Natural killer cell (primary cell): ENCODE measurements around the gene PLLP. TPM values are rescaled to one million over a fixed set of nuclear protein-coding genes. Genes with fewer than 3 reads are reported as not detected.

Source experiments
- ATAC-seq, 3 donors: fragments of 150-1000 bp in 2 of 3; fragments of 200-7000 bp in 1 of 3; cut with Tn5 transposase; 1 replicate in 1 of 3; 2 replicates in 2 of 3; pipeline ENCODE4 v1.10.0; 2021; ENCODE audit warnings: mild to moderate bottlenecking in 2 of 3, moderate library complexity in 2 of 3
- DNase-seq, 2 donors: peaks; one replicate each; pipeline versions ENCODE4 v3.0.0 to v3.0.0-alpha.2; 2013 to 2021; ENCODE audit warnings: mixed read lengths in 1 of 2
- H3K27ac ChIP-seq: one replicate; pipeline ENCODE4 v1.5.1; 2013; ENCODE audit warnings: mild to moderate bottlenecking, low read length
- H3K27me3 ChIP-seq: one replicate; pipeline ENCODE4 v1.6.1; 2013; ENCODE audit warnings: low read length; ENCODE audit not compliant: control insufficient read depth, insufficient read depth
- H3K36me3 ChIP-seq: one replicate; pipeline ENCODE4 v1.6.1; 2013; ENCODE audit warnings: low read length; ENCODE audit not compliant: control insufficient read depth, insufficient read depth
- H3K4me1 ChIP-seq: one replicate; pipeline ENCODE4 v1.6.1; 2013; ENCODE audit warnings: low read length; ENCODE audit not compliant: control insufficient read depth, insufficient read depth
- H3K4me3 ChIP-seq: one replicate; pipeline ENCODE4 v1.5.1; 2013; ENCODE audit warnings: low read length
- H3K9me3 ChIP-seq: one replicate; pipeline ENCODE4 v1.6.1; 2013; ENCODE audit warnings: low read length; ENCODE audit not compliant: control insufficient read depth, insufficient read depth
- H3K27ac Mint-ChIP-seq, 2 donors: one replicate each; pipeline ENCODE4 v1.8.0; 2022; ENCODE audit warnings: mild to moderate bottlenecking in 2 of 2, mixed read lengths in 2 of 2, moderate library complexity in 1 of 2
- H3K27me3 Mint-ChIP-seq, 2 donors: one replicate each; pipeline ENCODE4 v1.8.0; 2022; ENCODE audit warnings: low read depth in 2 of 2, mixed read lengths in 2 of 2
- H3K36me3 Mint-ChIP-seq: one replicate; pipeline ENCODE4 v1.8.0; 2022; ENCODE audit warnings: mixed read lengths
- H3K4me1 Mint-ChIP-seq, 2 donors: one replicate each; pipeline ENCODE4 v1.8.0; 2022; ENCODE audit warnings: mixed read lengths in 2 of 2
- H3K4me3 Mint-ChIP-seq: one replicate; pipeline ENCODE4 v1.8.0; 2022; ENCODE audit warnings: mild to moderate bottlenecking, moderate library complexity, mixed read lengths
- H3K9me3 Mint-ChIP-seq, 2 donors: one replicate each; pipeline ENCODE4 v1.8.0; 2022; ENCODE audit warnings: mixed read lengths in 2 of 2
- WGBS: methylation state at CpG from one replicate; pipeline ENCODE4 v1.1.7; 2013; ENCODE audit warnings: missing lambda C conversion rate; ENCODE audit not compliant: insufficient coverage; 5-methylcytosine and 5-hydroxymethylcytosine counted together
- intact Hi-C: fragments of 100-400 bp; cut with micrococcal nuclease; formaldehyde crosslinking; loops from one replicate; pipeline ENCODE4 v1.14.2; 2022
- total RNA-seq, 4 donors: library from RNA; stranded (reverse); fragments of 120-200 nt in 1 of 4; gene quantifications; one replicate each; pipeline versions ENCODE4 v1.2.3 to v1.2.4, GENCODE V29; 2013 to 2022
- TF ChIP-seq, protein P1 (sequence below): fragments of 200-600 bp; IDR thresholded peaks from one replicate; pipeline ENCODE4 v1.8.0; 2022; ENCODE audit warnings: antibody characterized with exemption

Gene PLLP
- total RNA-seq, 3 donors from 2014 or later (not counting 1 experiment from before 2014, with no cell fraction given) = not detected

DNA sequence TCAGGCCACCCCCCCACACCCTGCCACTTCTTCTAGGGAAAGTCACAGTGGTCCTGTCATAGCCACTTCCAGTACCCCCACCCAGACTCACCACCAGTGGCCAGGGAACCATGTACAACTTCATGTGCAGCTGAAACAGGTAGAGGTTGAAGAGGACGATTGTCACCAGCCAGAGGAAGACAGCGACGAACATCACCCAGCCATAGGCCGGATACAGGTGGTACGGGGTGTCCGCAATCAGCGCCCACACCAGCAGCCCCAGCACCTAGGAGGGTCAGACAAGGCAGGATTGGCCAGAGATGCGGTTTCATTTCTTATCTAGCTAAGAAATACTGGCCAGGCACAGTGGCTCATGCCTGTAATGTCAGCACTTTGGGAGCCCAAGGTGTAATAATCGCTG, 22.7 kb downstream of the PLLP start:
- H3K27ac Mint-ChIP-seq = peak overlapping the region in 1 of 2 donors; percentile 63
- Histone ChIP-seq H3K4me3 (no peak overlapping the region), H3K4me1 (peaks cover 17% of the 10 kb centered on the region), H3K36me3 (no peaks in the 10 kb centered on the region), H3K9me3 (no peaks in the 10 kb centered on the region), H3K27me3 (no peaks in the 10 kb centered on the region), H3K27ac (no peak overlapping the region)
- WGBS = 95% methylated on average over 9 of the region's 9 CpGs
- H3K27me3 Mint-ChIP-seq = no peaks in the 10 kb centered on the region
- no peaks in the 10 kb centered on the region for H3K36me3 Mint-ChIP-seq
- ATAC-seq (no peak), DNase-seq (no peak)
- H3K4me3 Mint-ChIP-seq = no peak overlapping the region
- TF ChIP-seq, protein P1, sequence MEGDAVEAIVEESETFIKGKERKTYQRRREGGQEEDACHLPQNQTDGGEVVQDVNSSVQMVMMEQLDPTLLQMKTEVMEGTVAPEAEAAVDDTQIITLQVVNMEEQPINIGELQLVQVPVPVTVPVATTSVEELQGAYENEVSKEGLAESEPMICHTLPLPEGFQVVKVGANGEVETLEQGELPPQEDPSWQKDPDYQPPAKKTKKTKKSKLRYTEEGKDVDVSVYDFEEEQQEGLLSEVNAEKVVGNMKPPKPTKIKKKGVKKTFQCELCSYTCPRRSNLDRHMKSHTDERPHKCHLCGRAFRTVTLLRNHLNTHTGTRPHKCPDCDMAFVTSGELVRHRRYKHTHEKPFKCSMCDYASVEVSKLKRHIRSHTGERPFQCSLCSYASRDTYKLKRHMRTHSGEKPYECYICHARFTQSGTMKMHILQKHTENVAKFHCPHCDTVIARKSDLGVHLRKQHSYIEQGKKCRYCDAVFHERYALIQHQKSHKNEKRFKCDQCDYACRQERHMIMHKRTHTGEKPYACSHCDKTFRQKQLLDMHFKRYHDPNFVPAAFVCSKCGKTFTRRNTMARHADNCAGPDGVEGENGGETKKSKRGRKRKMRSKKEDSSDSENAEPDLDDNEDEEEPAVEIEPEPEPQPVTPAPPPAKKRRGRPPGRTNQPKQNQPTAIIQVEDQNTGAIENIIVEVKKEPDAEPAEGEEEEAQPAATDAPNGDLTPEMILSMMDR = no peak
- intact Hi-C loops = no loop called here
- H3K4me1 Mint-ChIP-seq = peaks cover 5% of the 10 kb centered on the region in 2 donors
- no peaks in the 10 kb centered on the region for H3K9me3 Mint-ChIP-seq

DNA sequence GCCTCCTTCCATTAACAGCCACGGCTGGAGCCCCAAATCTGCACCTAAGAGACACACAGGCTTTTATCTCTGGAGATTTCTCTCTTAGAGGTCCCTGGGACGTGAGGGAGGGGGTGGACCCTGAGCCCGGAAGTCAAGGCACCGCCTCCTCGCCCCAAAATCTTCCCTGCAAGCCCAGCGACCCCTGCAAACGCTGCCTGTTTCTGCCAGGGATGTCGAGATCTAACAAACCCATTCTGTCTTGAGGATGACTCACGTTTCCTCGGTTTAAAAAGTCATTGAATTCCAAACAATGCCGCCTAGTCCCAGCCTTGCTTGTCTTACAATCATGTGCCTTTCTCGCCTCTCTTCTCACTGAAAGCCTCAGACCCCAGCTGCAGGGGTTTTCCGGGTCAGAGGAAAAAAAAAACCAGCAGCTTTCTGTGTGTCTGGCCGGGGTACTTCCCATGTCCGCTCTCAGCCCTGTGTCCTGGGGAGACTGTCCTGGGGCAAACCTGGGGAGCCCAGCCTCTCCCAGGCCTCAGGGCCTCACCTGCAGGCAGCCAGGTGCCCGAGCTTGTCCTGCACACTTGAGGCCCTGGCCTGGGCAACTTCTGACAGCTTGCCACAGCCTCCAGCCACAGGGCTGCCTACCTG, 24.1 kb downstream of the PLLP start:
- Histone ChIP-seq H3K4me3 (no peak overlapping the region), H3K4me1 (peaks cover 13% of the 10 kb centered on the region), H3K27ac (no peak overlapping the region), H3K9me3 (no peaks in the 10 kb centered on the region), H3K27me3 (no peaks in the 10 kb centered on the region), H3K36me3 (peaks cover 3% of the 10 kb centered on the region)
- ATAC-seq (peak; percentile 68 to 85 (median 84)), DNase-seq (peak in 1 of 2 donors; percentile 50)
- Mint-ChIP-seq H3K27ac (peak overlapping the region; percentile 74 to 86), H3K36me3 (no peaks in the 10 kb centered on the region), H3K4me1 (peaks cover 5% of the 10 kb centered on the region in 2 donors), H3K4me3 (peak overlapping the region; percentile 74), H3K27me3 (no peaks in the 10 kb centered on the region), H3K9me3 (no peaks in the 10 kb centered on the region)
- TF ChIP-seq, protein P1 = no peak
- 56% methylated on average over 16 of the region's 16 CpGs for WGBS
- intact Hi-C loops = no loop called here

DNA sequence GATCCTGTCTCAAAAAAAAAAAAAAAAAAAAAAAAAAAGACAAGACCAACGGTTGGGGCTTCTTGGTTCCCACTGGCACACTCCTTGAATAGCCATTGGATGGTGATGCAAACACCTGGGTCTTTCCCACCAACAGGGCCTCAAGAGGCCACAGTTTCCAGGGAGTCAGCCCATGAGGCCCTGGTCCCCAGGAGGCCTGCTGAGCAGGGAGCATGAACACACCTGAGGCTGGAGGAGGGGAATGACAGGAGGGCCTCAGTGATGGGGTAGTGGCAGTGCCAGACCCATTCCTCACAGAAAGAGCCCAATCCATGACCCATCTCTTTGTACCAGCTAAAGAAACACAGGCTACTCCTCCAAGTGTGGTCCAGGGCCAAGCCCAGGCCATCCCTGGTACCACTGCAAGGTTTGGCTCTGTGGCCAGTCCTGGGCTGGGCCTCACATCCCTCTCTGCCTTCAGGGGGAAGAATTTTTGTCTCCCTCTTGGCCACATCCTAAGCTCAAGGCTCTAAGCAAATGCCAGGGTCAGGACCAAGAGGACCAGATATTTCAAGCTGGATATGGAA, 25.5 kb downstream of the PLLP start:
- H3K4me1 Mint-ChIP-seq = peaks cover 5% of the 10 kb centered on the region in 2 donors
- no peaks in the 10 kb centered on the region for H3K36me3 Mint-ChIP-seq
- Histone ChIP-seq H3K27me3 (no peaks in the 10 kb centered on the region), H3K9me3 (no peaks in the 10 kb centered on the region), H3K4me1 (peaks cover 13% of the 10 kb centered on the region), H3K36me3 (peaks cover 7% of the 10 kb centered on the region), H3K27ac (no peak overlapping the region), H3K4me3 (no peak overlapping the region)
- DNase-seq = no peak
- H3K4me3 Mint-ChIP-seq = no peak overlapping the region
- no peaks in the 10 kb centered on the region for H3K9me3 Mint-ChIP-seq
- intact Hi-C loops = no loop called here
- TF ChIP-seq, protein P1 = no peak
- H3K27ac Mint-ChIP-seq = no peak overlapping the region
- no peak for ATAC-seq
- whole genome bisulfite sequencing = 80% methylated on average over 1 of the region's 1 CpG
- H3K27me3 Mint-ChIP-seq = no peaks in the 10 kb centered on the region
